Liver (tissue), 9 donors: ENCODE measurements around the gene SLC2A4RG. TPM values are rescaled to one million over a fixed set of nuclear protein-coding genes. Genes with fewer than 3 reads are reported as not detected.

Experiments
- DNase-seq: peaks from one replicate; pipeline ENCODE4 v3.0.0-alpha.2; 2017; ENCODE audit warnings: low spot score
- H3K27ac ChIP-seq, 2 donors: one replicate each; pipeline ENCODE4 v1.7.0; 2013; ENCODE audit warnings: inconsistent platforms in 2 of 2, low read length in 2 of 2, control low read depth in 1 of 2, low read depth in 1 of 2, mild to moderate bottlenecking in 1 of 2
- H3K27me3 ChIP-seq, 4 donors: one replicate each; pipeline versions ENCODE4 v1.6.1 to v1.7.0; 2013; ENCODE audit warnings: low read length in 3 of 4, inconsistent platforms in 1 of 4, mild to moderate bottlenecking in 1 of 4, moderate library complexity in 1 of 4; ENCODE audit not compliant: control insufficient read depth in 4 of 4, insufficient read depth in 4 of 4
- H3K36me3 ChIP-seq, 4 donors: one replicate each; pipeline versions ENCODE4 v1.6.1 to v1.7.0; 2013; ENCODE audit warnings: low read length in 3 of 4, mild to moderate bottlenecking in 3 of 4, low read depth in 1 of 4, moderate library complexity in 1 of 4; ENCODE audit not compliant: control insufficient read depth in 4 of 4, insufficient read depth in 3 of 4
- H3K4me1 ChIP-seq, 4 donors: one replicate each; pipeline versions ENCODE4 v1.6.1 to v1.7.0; 2013; ENCODE audit warnings: low read length in 3 of 4, mild to moderate bottlenecking in 3 of 4, moderate library complexity in 1 of 4; ENCODE audit not compliant: control insufficient read depth in 4 of 4, insufficient read depth in 4 of 4
- H3K4me3 ChIP-seq, 3 donors: one replicate each; pipeline versions ENCODE4 v1.6.1 to v1.7.0; 2013; ENCODE audit warnings: low read length in 3 of 3, control low read depth in 1 of 3, low read depth in 1 of 3, mild to moderate bottlenecking in 1 of 3
- H3K9ac ChIP-seq, 2 donors: one replicate each; pipeline ENCODE4 v1.7.0; 2013; ENCODE audit warnings: low read length in 2 of 2, mild to moderate bottlenecking in 2 of 2, moderate library complexity in 2 of 2, control low read depth in 1 of 2, low read depth in 1 of 2
- H3K9me3 ChIP-seq, 4 donors: one replicate each; pipeline versions ENCODE4 v1.6.1 to v1.7.0; 2013; ENCODE audit warnings: low read length in 3 of 4; ENCODE audit not compliant: control insufficient read depth in 4 of 4
- EGR1 ChIP-seq, 2 donors: IDR thresholded peaks; 2 replicates each; pipeline ENCODE4 v1.6.1; 2016 to 2018; ENCODE audit warnings: antibody characterized with exemption in 2 of 2, low read depth in 2 of 2
- FOXA1 ChIP-seq: IDR thresholded peaks from 2 replicates; pipeline ENCODE4 v1.6.1; 2016; ENCODE audit warnings: antibody characterized with exemption
- GABPA ChIP-seq, 2 donors: IDR thresholded peaks in 1 of 2; conservative IDR thresholded peaks in 1 of 2; 2 replicates each; pipeline ENCODE4 v1.6.1; 2016; ENCODE audit warnings: antibody characterized with exemption in 2 of 2, mild to moderate bottlenecking in 1 of 2, moderate library complexity in 1 of 2
- HNF4A ChIP-seq, 2 donors: conservative IDR thresholded peaks; 2 replicates each; pipeline ENCODE4 v1.6.1; 2016; ENCODE audit warnings: antibody characterized with exemption in 2 of 2, mild to moderate bottlenecking in 2 of 2
- HNF4G ChIP-seq: IDR thresholded peaks from 2 replicates; pipeline ENCODE4 v1.6.1; 2016; ENCODE audit warnings: antibody characterized with exemption
- JUND ChIP-seq, 2 donors: IDR thresholded peaks; 2 replicates each; pipeline ENCODE4 v1.6.1; 2016; ENCODE audit warnings: antibody characterized with exemption in 2 of 2
- NR2F2 ChIP-seq: IDR thresholded peaks from 2 replicates; pipeline ENCODE4 v1.6.1; 2016; ENCODE audit warnings: antibody characterized with exemption
- RAD21 ChIP-seq, 2 donors: IDR thresholded peaks; 2 replicates each; pipeline ENCODE4 v1.6.1; 2016; ENCODE audit warnings: antibody characterized with exemption in 2 of 2, mild to moderate bottlenecking in 2 of 2
- SP1 ChIP-seq: IDR thresholded peaks from 2 replicates; pipeline ENCODE4 v1.6.1; 2018; ENCODE audit warnings: antibody characterized with exemption, mild to moderate bottlenecking
- TAF1 ChIP-seq: conservative IDR thresholded peaks from 2 replicates; pipeline ENCODE4 v1.6.1; 2016; ENCODE audit warnings: antibody characterized with exemption, mild to moderate bottlenecking
- YY1 ChIP-seq: IDR thresholded peaks from 2 replicates; pipeline ENCODE4 v1.6.1; 2016; ENCODE audit warnings: antibody characterized with exemption, mild to moderate bottlenecking
- WGBS: extraction: QIAGEN DNeasy Blood & Tissue Kit; methylation state at CpG from one replicate; pipeline ENCODE4 v1.1.7; 2013; 5-methylcytosine and 5-hydroxymethylcytosine counted together
- polyA plus RNA-seq, 2 donors: library from polyadenylated mRNA; stranded (reverse) in 1 of 2; unstranded in 1 of 2; fragments of 200-250 nt in 1 of 2; fragments of >200 nt in 1 of 2; fragmentation: Nextera tagmentation in 1 of 2; extraction: Ambion mirVana in 1 of 2; gene quantifications; one replicate each; pipeline versions ENCODE4 v1.2.1 to v1.2.3, GENCODE V29; 2013 to 2015
- total RNA-seq, 2 donors: library from RNA; depleted of rRNA; stranded (reverse); fragments of >200 nt; gene quantifications; one replicate each; pipeline ENCODE4 v1.2.3, GENCODE V29; 2014
- TF ChIP-seq, protein P1 (sequence below): IDR thresholded peaks from 2 replicates; pipeline ENCODE4 v1.6.1; 2016; ENCODE audit warnings: antibody characterized with exemption
- TF ChIP-seq, protein P2 (sequence below): IDR thresholded peaks from 2 replicates; pipeline ENCODE4 v1.6.1; 2016; ENCODE audit warnings: antibody characterized with exemption
- TF ChIP-seq, protein P3 (sequence below): fragments of 150-350 bp; IDR thresholded peaks from 2 replicates; pipeline ENCODE4 v1.5.1; 2017; ENCODE audit warnings: improper control_type of control experiment, low read depth, low read length; ENCODE audit not compliant: missing input control
- donor health status: healthy.
- donor health status: healthy.
- donor health status: healthy.
- donor health status: healthy.
- donor health status: healthy.

SLC2A4RG gene
- total and polyA plus RNA-seq, 4 donors = 22.2 to 39.7 (median 29.4) TPM

DNA sequence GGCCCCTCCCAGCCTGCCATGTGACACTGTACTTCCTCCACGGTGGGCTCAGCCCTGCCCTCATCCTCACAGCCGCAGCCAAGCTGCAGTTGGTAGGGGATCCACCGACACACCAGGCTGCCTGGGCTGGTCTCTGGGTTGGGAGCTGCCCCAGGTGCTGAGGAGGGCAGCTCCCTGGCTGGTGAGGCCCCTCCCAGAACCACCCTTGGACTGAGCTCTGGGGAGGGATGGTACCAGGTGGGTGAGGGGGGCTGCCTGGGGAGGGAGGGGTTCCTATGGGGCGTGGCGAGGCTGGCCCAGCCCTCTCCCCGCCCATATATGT lies 43.3 kb upstream of the SLC2A4RG start:
- no peak overlapping the region for H3K4me3 ChIP-seq
- peaks cover 7 to 22% (median 13%) of the 10 kb centered on the region in 4 donors for H3K4me1 ChIP-seq
- peak; percentile 62 for DNase-seq
- no peak overlapping the region for H3K9ac ChIP-seq
- no peak overlapping the region for H3K27ac ChIP-seq
- H3K36me3 ChIP-seq = peaks cover 0 to 3% (median 1%) of the 10 kb centered on the region in 4 donors
- 41% methylated on average over 6 of the region's 6 CpGs for WGBS
- no peaks in the 10 kb centered on the region for H3K9me3 ChIP-seq
- no peaks in the 10 kb centered on the region for H3K27me3 ChIP-seq
- no peak for TF ChIP-seq HNF4G
- no peak for TF ChIP-seq EGR1 (IDR thresholded peaks at IDR 0.05; ENCODE audit: low read depth in 2 of 2)
- TF ChIP-seq TAF1 = no peak
- TF ChIP-seq, protein P1, sequence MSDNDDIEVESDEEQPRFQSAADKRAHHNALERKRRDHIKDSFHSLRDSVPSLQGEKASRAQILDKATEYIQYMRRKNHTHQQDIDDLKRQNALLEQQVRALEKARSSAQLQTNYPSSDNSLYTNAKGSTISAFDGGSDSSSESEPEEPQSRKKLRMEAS = no peak
- no peak for TF ChIP-seq JUND (IDR thresholded peaks at IDR 0.05)
- no peak for TF ChIP-seq YY1
- no peak for TF ChIP-seq RAD21 (IDR thresholded peaks at IDR 0.05)
- TF ChIP-seq NR2F2 = no peak
- no peak for TF ChIP-seq SP1
- no peak for TF ChIP-seq GABPA (IDR thresholded peaks at IDR 0.05 in 1 of 2, conservative IDR thresholded peaks at IDR 0.05 in 1 of 2)

DNA sequence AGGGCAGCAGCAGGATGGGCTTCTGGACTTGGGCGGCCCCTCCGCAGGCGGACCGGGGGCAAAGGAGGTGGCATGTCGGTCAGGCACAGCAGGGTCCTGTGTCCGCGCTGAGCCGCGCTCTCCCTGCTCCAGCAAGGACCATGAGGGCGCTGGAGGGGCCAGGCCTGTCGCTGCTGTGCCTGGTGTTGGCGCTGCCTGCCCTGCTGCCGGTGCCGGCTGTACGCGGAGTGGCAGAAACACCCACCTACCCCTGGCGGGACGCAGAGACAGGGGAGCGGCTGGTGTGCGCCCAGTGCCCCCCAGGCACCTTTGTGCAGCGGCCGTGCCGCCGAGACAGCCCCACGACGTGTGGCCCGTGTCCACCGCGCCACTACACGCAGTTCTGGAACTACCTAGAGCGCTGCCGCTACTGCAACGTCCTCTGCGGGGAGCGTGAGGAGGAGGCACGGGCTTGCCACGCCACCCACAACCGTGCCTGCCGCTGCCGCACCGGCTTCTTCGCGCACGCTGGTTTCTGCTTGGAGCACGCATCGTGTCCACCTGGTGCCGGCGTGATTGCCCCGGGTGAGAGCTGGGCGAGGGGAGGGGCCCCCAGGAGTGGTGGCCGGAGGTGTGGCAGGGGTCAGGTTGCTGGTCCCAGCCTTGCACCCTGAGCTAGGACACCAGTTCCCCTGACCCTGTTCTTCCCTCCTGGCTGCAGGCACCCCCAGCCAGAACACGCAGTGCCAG lies 42.8 kb upstream of the SLC2A4RG start, which contains the start of gene TNFRSF6B:
TSS of gene TNFRSF6B (plus strand) at position 25 of the 729 bp plus-strand sequence. CDS start at position 141, 116 bp downstream.
- Histone ChIP-seq H3K36me3 (peaks cover 0 to 3% (median under 1%) of the 10 kb centered on the region in 4 donors), H3K27me3 (no peaks in the 10 kb centered on the region), H3K4me1 (peaks cover 7 to 22% (median 13%) of the 10 kb centered on the region in 4 donors), H3K9ac (no peak within 1 kb of the TSS), H3K9me3 (no peaks in the 10 kb centered on the region), H3K4me3 (no peak within 1 kb of the TSS), H3K27ac (no peak within 1 kb of the TSS)
- 39% methylated on average over 52 of the region's 52 CpGs for WGBS
- TF ChIP-seq HNF4A (conservative IDR thresholded peaks at IDR 0.05) (peak in 1 of 2 donors; percentile 10), FOXA1 (no peak), GABPA (IDR thresholded peaks at IDR 0.05 in 1 of 2, conservative IDR thresholded peaks at IDR 0.05 in 1 of 2) (no peak), RAD21 (IDR thresholded peaks at IDR 0.05) (no peak)
- TF ChIP-seq, protein P1 = no peak
- DNase-seq = no peak

DNA sequence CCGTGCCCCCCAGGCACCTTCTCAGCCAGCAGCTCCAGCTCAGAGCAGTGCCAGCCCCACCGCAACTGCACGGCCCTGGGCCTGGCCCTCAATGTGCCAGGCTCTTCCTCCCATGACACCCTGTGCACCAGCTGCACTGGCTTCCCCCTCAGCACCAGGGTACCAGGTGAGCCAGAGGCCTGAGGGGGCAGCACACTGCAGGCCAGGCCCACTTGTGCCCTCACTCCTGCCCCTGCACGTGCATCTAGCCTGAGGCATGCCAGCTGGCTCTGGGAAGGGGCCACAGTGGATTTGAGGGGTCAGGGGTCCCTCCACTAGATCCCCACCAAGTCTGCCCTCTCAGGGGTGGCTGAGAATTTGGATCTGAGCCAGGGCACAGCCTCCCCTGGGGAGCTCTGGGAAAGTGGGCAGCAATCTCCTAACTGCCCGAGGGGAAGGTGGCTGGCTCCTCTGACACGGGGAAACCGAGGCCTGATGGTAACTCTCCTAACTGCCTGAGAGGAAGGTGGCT lies 42.2 kb upstream of the SLC2A4RG start:
- no peak for DNase-seq
- Histone ChIP-seq H3K27ac (no peak overlapping the region), H3K4me3 (no peak overlapping the region), H3K36me3 (peaks cover 0 to 3% (median 0%) of the 10 kb centered on the region in 4 donors), H3K9me3 (no peaks in the 10 kb centered on the region), H3K9ac (no peak overlapping the region), H3K27me3 (no peaks in the 10 kb centered on the region), H3K4me1 (peaks cover 7 to 22% (median 13%) of the 10 kb centered on the region in 4 donors)
- TF ChIP-seq, protein P2, sequence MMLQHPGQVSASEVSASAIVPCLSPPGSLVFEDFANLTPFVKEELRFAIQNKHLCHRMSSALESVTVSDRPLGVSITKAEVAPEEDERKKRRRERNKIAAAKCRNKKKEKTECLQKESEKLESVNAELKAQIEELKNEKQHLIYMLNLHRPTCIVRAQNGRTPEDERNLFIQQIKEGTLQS = no peak
- TF ChIP-seq, protein P3, sequence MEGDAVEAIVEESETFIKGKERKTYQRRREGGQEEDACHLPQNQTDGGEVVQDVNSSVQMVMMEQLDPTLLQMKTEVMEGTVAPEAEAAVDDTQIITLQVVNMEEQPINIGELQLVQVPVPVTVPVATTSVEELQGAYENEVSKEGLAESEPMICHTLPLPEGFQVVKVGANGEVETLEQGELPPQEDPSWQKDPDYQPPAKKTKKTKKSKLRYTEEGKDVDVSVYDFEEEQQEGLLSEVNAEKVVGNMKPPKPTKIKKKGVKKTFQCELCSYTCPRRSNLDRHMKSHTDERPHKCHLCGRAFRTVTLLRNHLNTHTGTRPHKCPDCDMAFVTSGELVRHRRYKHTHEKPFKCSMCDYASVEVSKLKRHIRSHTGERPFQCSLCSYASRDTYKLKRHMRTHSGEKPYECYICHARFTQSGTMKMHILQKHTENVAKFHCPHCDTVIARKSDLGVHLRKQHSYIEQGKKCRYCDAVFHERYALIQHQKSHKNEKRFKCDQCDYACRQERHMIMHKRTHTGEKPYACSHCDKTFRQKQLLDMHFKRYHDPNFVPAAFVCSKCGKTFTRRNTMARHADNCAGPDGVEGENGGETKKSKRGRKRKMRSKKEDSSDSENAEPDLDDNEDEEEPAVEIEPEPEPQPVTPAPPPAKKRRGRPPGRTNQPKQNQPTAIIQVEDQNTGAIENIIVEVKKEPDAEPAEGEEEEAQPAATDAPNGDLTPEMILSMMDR = no peak
- TF ChIP-seq JUND (IDR thresholded peaks at IDR 0.05) = no peak
- no peak for TF ChIP-seq SP1
- TF ChIP-seq TAF1 = no peak
- WGBS = 62% methylated on average over 7 of the region's 7 CpGs
